Measurements from ENCODE around the gene SLC49A3.

DNA sequence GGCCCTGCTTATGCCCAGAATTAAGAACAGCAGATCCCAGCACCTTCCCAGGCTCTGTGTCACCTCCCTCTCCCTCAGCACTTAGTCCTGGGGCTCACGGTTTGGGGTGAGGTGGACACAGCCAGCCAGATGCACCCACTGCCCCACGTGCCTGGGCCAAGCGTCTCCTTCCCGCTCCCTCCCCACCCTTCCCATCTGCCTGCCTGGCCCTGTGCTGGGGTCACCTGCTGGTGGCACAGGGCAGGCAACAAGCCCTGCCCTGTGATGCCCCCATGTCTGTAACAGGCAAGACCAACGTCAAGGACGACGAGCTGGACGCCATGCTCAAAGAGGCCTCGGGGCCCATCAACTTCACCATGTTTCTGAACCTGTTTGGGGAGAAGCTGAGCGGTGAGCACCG lies 9.3 kb downstream of the SLC49A3 start:
- TF ChIP-seq, protein P1, sequence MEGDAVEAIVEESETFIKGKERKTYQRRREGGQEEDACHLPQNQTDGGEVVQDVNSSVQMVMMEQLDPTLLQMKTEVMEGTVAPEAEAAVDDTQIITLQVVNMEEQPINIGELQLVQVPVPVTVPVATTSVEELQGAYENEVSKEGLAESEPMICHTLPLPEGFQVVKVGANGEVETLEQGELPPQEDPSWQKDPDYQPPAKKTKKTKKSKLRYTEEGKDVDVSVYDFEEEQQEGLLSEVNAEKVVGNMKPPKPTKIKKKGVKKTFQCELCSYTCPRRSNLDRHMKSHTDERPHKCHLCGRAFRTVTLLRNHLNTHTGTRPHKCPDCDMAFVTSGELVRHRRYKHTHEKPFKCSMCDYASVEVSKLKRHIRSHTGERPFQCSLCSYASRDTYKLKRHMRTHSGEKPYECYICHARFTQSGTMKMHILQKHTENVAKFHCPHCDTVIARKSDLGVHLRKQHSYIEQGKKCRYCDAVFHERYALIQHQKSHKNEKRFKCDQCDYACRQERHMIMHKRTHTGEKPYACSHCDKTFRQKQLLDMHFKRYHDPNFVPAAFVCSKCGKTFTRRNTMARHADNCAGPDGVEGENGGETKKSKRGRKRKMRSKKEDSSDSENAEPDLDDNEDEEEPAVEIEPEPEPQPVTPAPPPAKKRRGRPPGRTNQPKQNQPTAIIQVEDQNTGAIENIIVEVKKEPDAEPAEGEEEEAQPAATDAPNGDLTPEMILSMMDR (IDR thresholded peaks at IDR 0.05; ENCODE audit: insufficient read depth, low read depth, low read length), result no peak
- no peak for TF ChIP-seq EZH2 (IDR thresholded peaks at IDR 0.05; ENCODE audit: insufficient read depth, low read length)
